Thyroid gland (tissue), 4 donors: ENCODE data around the gene WDR7.

Source experiments
- CTCF ChIP-seq, 6 experiments: fragments of 200-600 bp in 3 of 6; fragments of 450-650 bp in 3 of 6; sonication (generic) in 3 of 6; IDR thresholded peaks; one replicate each; pipeline ENCODE4 v1.5.1; 2016 to 2019; ENCODE audit warnings: antibody characterized with exemption in 6 of 6, mild to moderate bottlenecking in 2 of 6, inconsistent platforms in 1 of 6, moderate library complexity in 1 of 6
- POLR2A ChIP-seq, 2 donors: fragments of 450-650 bp; IDR thresholded peaks; one replicate each; pipeline ENCODE4 v1.6.1; 2017; ENCODE audit warnings: antibody characterized with exemption in 2 of 2, mild to moderate bottlenecking in 2 of 2, moderate library complexity in 1 of 2

GRCh38 chr18:57073501-57074187, 422.5 kb downstream of the WDR7 start:
- TF ChIP-seq POLR2A (IDR thresholded peaks at IDR 0.05) (no peak), CTCF (IDR thresholded peaks at IDR 0.05) (no peak)
